ES-I3 (cell line): ENCODE results near the gene CNTN5.

ENCODE experiments used
- H3K36me3 ChIP-seq: 2 replicates; pipeline ENCODE4 v1.6.1; 2013; ENCODE audit warnings: mild to moderate bottlenecking, low read length, control low read depth, moderate library complexity; ENCODE audit not compliant: insufficient read depth
- H3K4me1 ChIP-seq: 2 replicates; pipeline ENCODE4 v1.6.1; 2013; ENCODE audit warnings: mild to moderate bottlenecking, control low read depth, low read length; ENCODE audit not compliant: insufficient read depth
- H3K9ac ChIP-seq: 2 replicates; pipeline ENCODE4 v1.6.1; 2013; ENCODE audit warnings: low read depth, mild to moderate bottlenecking, low read length, moderate library complexity
- H3K9me3 ChIP-seq: 2 replicates; pipeline ENCODE4 v1.6.1; 2013; ENCODE audit warnings: mild to moderate bottlenecking, low read length, moderate library complexity; ENCODE audit not compliant: control insufficient read depth, insufficient read depth

CNTN5 gene

DNA sequence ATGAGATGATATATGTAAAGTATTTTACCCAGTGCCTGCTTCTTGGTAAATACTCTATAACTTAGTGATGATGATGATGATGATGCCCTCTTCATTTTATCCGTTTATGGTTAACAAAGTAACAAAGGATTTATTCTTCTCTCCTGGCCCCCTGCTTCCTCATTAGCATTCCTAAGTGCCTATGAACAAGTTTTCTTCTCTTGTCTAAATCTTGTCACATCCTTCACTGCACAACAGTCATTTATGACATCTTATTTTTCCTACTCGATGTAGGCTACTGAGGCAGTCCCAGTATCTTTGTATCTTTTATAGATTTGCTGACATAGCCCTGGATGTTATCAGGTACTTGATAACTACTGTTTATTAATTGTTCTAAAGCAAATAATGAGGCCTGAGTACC lies 911.9 kb downstream of the CNTN5 start:
- Histone ChIP-seq H3K9me3 (peaks cover 12% of the 10 kb centered on the region), H3K9ac (no peak overlapping the region), H3K36me3 (no peaks in the 10 kb centered on the region), H3K4me1 (no peaks in the 10 kb centered on the region)

DNA sequence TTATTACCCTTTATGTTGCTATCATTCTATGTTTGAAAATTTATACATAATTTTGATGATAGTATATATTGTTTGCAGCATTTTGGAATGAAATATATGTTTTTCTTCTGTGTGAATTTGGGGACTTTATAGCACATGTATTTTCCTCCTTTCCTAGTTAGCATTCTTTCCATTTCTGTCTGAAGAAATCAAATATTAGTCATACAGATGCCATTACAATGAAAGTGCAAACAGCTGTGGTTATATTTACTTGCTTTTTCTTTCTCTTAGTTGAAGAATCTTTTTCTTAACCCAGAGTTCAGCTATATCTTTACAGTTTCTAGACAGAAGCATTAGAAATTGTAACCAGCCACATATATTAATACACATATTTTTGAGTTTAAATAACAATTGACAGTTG lies 913.3 kb downstream of the CNTN5 start:
- no peaks in the 10 kb centered on the region for H3K36me3 ChIP-seq
- no peak overlapping the region for H3K9ac ChIP-seq
- peaks cover 6% of the 10 kb centered on the region for H3K9me3 ChIP-seq
- H3K4me1 ChIP-seq, result no peaks in the 10 kb centered on the region

- no peaks in the 10 kb centered on the region for H3K9me3 ChIP-seq
- no peaks in the 10 kb centered on the region for H3K36me3 ChIP-seq
- no peaks in the 10 kb centered on the region for H3K4me1 ChIP-seq
- no peak overlapping the region for H3K9ac ChIP-seq
These were observed 916.6 kb downstream of the CNTN5 start for GRCh38 chr11:99937330-99937729.

- no peaks in the 10 kb centered on the region for H3K4me1 ChIP-seq
- H3K9ac ChIP-seq, result no peak overlapping the region
- no peaks in the 10 kb centered on the region for H3K9me3 ChIP-seq
- no peaks in the 10 kb centered on the region for H3K36me3 ChIP-seq
These were observed 932.1 kb downstream of the CNTN5 start for GRCh38 chr11:99952816-99953215.

GRCh38 chr11:99960536-99960935 lies 939.8 kb downstream of the CNTN5 start:
- Histone ChIP-seq H3K9ac (no peak overlapping the region), H3K36me3 (no peaks in the 10 kb centered on the region), H3K9me3 (no peaks in the 10 kb centered on the region), H3K4me1 (no peaks in the 10 kb centered on the region)

DNA sequence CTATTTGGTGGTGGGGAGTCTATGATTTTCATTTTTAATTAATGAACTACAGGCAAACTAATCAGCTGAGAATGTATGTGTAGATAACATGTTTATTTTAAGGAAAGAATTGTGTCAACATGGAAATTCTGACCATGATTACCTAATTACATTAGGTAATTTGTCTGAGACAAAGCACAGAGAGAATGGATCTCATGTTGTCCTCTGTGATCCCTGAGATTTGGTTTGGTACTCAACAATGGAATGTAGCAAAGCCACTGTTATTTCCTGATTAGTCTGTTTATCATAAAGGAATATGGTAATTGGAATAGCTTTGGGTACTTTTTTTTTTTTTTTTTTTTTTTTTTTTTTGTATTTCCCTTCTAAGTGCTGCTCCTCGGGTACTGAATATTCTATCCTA lies 947.6 kb downstream of the CNTN5 start:
- Histone ChIP-seq H3K36me3 (no peaks in the 10 kb centered on the region), H3K4me1 (no peaks in the 10 kb centered on the region), H3K9me3 (no peaks in the 10 kb centered on the region), H3K9ac (no peak overlapping the region)

DNA sequence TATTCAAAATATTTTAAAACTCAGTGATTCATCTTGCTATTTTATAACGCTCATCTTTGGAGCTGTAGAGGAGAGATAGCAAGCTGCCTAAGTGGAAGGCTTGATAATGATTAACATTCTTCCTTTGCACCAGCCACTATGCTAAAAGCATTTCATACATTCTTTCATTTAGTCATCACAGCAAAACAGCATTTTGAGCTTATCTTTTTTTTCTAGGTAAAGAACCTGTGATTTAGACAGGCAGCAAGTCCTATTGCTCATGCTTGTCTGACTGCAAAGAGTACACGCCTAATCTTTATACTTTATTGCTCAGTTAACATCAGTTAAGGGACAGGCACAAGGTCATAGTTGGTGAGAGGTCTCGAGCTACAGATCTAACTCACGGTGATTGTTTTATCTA lies 953.2 kb downstream of the CNTN5 start:
- Histone ChIP-seq H3K9ac (no peak overlapping the region), H3K36me3 (no peaks in the 10 kb centered on the region), H3K9me3 (no peaks in the 10 kb centered on the region; the same call in 1 of the 2 replicates), H3K4me1 (no peaks in the 10 kb centered on the region)

GRCh38 chr11:99979042-99979441 lies 958.3 kb downstream of the CNTN5 start:
- Histone ChIP-seq H3K9me3 (no peaks in the 10 kb centered on the region; the same call in 1 of the 2 replicates), H3K36me3 (no peaks in the 10 kb centered on the region), H3K9ac (no peak overlapping the region), H3K4me1 (no peaks in the 10 kb centered on the region)

- H3K9me3 ChIP-seq, result no peaks in the 10 kb centered on the region
- no peaks in the 10 kb centered on the region for H3K4me1 ChIP-seq
- H3K9ac ChIP-seq, result no peak overlapping the region
- no peaks in the 10 kb centered on the region for H3K36me3 ChIP-seq
These were observed 967.2 kb downstream of the CNTN5 start for GRCh38 chr11:99987821-99988470.

DNA sequence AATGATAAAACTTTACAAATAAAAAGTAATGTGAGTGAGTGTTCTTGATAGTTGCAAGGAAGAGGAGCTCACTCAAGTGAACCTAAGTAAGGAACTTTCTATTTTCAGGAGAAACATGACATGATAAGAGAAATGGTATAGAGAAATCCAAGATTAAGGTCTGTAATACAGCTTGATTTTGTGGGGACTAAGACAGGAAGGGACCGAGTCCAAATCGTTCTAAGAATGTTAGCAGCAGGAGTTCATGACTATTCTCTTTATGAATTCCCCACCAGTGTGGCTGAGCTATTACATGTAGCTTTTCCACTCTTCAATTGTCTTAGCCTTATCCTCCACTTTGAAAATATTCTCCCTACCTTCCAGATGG lies 967.7 kb downstream of the CNTN5 start:
- Histone ChIP-seq H3K9me3 (no peaks in the 10 kb centered on the region), H3K4me1 (no peaks in the 10 kb centered on the region), H3K36me3 (no peaks in the 10 kb centered on the region), H3K9ac (no peak overlapping the region)

DNA sequence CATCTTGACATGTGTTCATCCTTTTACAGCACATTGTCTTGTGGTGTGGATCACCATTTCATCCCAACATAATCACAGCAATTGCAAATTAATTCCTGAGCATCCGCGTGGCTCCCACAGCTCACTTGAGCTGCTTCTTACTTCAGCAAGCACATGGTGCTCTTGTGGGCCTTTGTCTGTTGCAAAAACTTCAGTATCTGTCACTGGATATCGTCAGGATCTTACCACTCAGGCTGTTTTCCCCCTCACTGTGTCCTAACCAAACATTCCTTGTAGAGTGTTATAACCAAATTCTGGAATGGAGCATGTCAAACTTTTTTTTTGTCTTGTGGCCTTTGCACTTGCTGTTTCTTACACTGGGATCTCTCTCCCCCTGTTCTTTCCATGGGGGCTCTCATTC lies 983.2 kb downstream of the CNTN5 start:
- Histone ChIP-seq H3K36me3 (no peaks in the 10 kb centered on the region), H3K9ac (no peak overlapping the region), H3K9me3 (no peaks in the 10 kb centered on the region; the same call in 1 of the 2 replicates), H3K4me1 (no peaks in the 10 kb centered on the region)

GRCh38 chr11:100004541-100004940 lies 983.8 kb downstream of the CNTN5 start:
- H3K4me1 ChIP-seq, result no peaks in the 10 kb centered on the region
- no peaks in the 10 kb centered on the region; the same call in 1 of the 2 replicates for H3K9me3 ChIP-seq
- no peaks in the 10 kb centered on the region for H3K36me3 ChIP-seq
- H3K9ac ChIP-seq, result no peak overlapping the region

GRCh38 chr11:100008417-100008816 lies 987.7 kb downstream of the CNTN5 start:
- no peak overlapping the region for H3K9ac ChIP-seq
- H3K36me3 ChIP-seq, result no peaks in the 10 kb centered on the region
- no peaks in the 10 kb centered on the region for H3K4me1 ChIP-seq
- H3K9me3 ChIP-seq, result no peaks in the 10 kb centered on the region; the same call in 1 of the 2 replicates

- Histone ChIP-seq H3K9ac (no peak overlapping the region), H3K9me3 (no peaks in the 10 kb centered on the region; the same call in 1 of the 2 replicates), H3K36me3 (no peaks in the 10 kb centered on the region), H3K4me1 (no peaks in the 10 kb centered on the region)
These were observed 989.0 kb downstream of the CNTN5 start for GRCh38 chr11:100009728-100010127.

GRCh38 chr11:100010393-100010792 lies 989.6 kb downstream of the CNTN5 start:
- H3K9me3 ChIP-seq, result no peaks in the 10 kb centered on the region; the same call in 1 of the 2 replicates
- no peak overlapping the region for H3K9ac ChIP-seq
- H3K36me3 ChIP-seq, result no peaks in the 10 kb centered on the region
- no peaks in the 10 kb centered on the region for H3K4me1 ChIP-seq
